HG02981 (cell line): Measurements from ENCODE around the gene BICC1.

ENCODE experiments used
- ATAC-seq: cut with Tn5 transposase; IDR thresholded peaks from one replicate; pipeline ENCODE4 v1.9.1; 2021; ENCODE audit warnings: mild to moderate bottlenecking, moderate library complexity; ENCODE audit not compliant: unreplicated experiment

BICC1 gene

DNA sequence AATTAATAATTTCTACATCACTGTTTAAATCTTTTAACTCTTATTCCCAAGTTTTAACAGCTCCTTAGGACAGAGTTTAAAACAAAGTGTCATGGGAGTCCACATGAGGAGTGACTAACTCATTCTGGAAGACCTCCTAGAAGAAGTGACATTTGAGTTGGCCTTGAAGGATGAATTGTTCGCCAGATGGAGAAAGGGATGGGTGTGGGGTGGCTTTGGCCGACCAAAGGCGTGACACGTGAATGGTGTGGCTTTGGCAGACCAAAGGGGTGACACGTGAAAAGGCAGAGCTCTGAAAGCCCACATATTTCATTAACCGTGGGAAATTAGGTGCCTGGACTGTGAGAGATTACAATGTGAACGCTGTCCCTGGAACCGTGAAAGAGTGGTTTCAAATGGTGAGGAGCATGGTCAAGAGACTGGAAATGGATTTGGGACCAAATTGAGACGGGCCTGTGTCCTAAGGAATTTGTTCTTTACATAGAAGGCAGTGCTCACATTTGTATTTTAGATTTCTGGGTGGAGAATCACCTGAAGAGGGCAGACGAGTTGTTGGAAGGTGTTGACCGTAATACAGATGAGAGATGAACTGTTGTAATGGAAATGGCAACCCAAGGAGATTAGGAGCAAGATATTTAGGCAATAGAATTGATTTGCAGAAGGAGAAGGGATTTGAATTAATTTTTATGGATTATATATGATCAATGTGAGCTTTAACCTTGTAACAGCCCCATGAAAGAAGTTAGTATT is 228.1 kb downstream of the BICC1 start:
- no peak for ATAC-seq

DNA sequence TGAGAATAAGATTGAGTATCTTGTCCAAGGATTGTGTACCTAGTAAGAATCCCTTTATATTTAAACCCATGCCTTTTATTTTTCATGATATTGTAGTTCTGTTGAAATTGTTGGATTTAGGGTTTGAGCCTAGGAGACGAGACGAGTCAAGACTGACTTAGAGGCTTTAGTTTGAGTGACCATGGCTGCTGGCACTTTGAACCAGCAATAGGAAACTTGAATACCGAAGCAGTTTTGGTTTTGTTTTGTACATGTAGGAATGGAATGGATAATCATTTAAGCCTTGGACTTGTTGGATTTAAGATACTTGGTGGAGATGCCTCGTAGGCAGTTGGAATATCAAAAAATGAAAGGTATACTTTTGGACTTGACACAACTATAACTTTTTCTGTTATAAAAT is 229.0 kb downstream of the BICC1 start:
- ATAC-seq, result no peak

DNA sequence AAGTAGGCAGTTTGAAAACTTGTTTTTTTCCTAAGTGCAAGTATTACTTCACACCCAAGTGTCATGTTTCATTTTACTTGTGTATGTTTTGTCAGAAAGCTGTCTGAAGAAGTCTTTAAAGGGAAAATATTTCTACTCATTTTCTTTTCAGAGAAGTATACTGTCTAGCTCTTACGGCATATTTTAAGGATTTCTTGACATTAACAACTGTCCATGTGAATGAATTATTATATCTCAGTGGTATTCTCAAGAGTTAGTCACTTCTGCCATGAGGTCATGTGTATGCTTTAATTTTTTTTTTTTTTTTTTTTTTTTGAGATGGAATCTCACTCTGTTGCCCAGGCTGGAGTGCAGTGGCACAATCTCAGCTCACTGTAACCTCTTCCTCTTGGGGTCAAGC is 229.5 kb downstream of the BICC1 start:
- ATAC-seq, result no peak

DNA sequence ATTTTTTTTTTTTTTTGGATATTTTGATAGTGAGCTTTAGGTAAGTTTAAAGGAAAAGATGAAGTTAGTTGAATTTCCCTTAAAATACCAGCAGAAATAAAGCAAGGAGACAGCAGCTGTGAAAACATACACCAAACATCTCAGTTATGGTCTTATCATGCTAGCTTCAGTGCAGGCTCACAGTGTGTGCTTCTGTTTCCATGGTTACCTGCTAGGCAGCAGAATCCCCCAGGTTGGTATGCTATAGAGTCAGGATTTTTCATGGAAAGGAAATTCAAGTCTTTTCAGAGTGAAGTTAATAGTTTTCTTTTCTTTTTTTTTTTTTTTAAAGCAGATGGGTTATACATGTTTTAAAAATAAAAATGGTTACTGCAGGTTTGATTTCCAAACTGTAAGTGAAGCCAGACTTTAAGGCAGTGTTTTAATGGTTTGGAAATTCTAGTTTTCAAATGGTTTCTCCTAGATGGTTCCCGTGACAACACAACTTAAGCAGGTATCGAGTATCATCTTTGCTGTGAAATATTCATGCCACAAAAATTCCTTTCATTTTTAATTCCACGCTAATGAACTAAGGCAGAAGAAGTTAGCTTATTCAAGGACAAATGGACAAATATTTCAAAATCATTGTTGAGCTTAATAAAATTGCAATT is 230.9 kb downstream of the BICC1 start:
- ATAC-seq, result no peak

DNA sequence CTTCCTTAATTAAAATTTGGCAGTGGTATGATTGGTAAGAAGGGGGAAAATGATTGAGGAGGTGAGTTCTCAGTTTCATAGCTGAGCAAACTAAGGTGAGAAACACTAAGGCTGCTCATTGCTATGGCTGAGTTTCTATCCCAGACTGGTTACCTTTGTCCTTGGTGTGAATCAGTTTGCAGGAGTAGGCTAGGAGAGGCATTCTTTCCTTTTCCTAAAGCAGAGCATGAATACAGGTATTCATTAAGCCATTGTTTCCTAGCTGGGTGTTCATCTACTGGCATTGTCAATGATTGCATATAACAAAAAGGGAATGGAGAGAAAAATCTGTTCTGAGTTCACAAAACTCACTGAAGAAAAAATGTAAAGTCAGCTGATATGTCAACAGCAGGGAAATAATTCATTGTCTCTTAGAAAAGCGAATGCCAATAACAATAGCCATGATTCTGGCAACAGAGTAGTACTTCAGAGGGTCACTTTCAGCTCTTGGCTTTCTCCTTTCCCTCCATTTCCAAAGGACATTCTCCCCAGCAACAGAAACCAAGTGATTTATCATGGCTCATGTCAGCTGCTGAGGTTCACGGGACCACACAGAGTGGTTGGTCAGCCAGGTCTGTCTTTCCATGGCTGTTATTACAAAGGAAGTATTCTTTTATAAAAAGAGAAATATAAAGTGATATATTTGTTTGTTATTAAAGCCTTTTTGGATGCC is 234.0 kb downstream of the BICC1 start:
- ATAC-seq, result no peak

DNA sequence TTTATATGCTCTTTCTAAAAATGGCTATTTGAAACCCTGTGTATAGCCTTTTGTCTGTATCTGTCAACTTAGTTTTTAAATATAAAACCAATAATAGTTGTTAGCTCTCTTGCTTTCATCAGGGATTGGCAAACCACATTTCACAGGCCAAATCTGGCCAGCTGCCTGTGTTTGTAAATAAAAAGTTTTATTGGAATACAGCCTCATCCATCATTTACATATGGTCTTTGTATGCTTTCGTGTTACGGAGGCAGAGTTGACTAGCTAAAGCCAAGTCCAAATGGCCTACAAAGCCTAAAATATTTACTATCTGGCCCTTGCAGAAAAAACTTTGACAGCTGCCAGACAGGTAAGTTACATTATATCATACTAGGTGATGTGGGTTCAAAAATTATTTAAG is 235.0 kb downstream of the BICC1 start:
- ATAC-seq, result no peak

DNA sequence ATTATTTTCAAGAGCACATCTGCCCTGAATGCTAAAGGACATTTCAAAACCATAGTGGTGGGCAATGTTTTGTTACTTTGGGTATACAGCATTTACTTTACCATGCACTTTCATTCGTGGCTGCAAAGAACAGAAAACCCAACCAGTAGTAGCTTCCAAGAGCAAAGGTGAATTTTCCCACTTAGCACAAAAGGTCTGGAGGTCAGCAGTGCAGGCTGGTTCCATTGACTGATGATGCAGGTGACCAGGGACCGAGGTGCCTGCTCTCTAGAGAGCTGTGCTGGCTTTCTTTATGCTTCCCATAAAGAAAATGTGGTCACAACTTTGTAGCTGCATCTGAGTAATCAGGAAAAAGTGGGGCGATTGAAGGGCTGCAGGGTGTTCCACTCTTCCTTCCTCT is 240.0 kb downstream of the BICC1 start:
- no peak for ATAC-seq

DNA sequence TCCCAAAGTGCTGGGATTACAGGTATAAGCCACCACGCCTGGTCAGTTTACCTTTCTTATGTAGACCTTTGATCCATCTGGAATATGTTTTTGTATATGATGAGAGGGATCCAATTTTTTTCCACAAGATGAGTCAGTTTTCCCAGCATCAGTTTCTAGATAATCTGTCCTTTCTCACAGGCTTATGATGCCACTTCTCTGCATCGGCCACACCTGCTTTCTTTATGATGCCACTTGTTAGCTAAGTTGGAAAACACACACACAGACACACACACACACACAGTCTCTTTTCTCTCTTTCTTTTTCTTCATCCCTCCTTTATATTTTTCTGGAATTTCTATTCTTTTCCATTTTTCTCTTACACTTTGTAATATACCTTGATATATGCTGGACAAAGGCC is 240.8 kb downstream of the BICC1 start:
- ATAC-seq, result no peak

DNA sequence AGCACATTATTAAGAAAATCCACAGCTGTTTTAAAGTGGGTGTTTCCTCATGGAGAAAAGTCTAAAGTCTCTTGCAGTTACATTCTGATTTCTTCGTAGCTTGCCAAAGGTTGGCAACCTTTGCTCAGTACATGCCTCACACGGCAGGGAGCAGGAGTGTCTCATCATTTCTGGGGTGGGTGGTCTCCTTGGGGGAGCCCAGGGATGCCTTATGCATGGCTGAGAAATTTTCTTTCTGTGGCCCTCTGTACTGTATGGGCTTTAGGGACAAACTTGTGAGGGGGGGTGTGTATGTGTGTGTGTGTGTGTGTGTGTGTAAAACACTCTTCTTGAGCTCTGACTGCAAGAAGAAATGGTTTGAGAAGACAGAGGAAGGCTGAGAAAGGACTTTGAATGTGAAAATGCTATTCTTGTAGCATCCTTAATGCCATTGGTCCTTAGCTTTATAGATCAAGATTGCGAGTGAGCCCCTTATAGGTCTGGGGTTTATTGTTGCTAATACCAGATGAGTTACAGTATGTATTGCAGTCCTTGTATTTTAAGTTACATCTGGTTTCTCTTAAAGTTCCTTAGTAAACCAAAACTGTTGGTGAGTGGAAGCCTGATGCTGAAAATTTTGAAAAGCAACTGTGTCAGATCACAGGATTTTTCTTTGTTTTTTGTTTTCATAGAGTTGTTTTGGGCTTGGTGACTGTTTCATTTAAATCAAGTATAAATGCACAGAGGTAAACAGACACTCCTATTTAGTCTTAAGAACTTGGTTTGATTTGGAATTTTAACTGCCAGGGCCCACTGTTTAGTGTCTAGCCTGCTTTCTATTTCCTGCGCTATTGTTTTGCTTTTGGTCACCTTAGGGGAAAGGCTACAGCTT is 242.0 kb downstream of the BICC1 start:
- ATAC-seq, result no peak

DNA sequence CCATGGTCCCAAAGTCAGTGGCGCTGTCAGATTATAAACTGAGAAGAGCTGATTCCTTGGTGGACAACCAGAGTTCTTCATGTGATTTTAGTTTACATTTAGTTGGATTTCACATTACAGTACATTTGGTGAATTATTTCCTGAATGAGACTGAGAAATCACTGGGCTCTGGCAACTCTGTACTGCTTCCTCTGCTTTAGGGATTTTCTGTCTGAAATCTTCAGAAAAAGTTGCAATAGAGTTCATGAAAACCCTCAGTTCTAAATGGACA is 242.6 kb downstream of the BICC1 start:
- no peak for ATAC-seq

DNA sequence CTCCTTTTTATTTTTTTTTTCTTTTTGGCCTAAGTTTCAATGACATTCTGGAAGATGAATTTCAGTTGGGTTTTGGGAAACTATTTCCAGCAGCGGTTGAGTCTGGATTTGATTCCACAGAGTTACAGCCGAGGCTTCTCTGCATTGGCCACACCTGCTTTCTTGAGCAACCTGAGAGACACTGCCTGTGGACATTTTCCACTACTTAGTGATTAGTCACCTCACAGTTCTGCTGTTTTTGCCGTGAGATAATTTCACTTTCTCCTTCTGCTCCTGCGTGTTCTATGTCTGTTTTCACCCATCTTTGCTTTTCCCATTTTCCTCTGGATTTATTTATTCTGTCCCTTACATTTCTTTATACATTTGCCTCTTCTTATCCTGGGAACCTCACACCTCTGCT is 243.0 kb downstream of the BICC1 start:
- ATAC-seq, result no peak

DNA sequence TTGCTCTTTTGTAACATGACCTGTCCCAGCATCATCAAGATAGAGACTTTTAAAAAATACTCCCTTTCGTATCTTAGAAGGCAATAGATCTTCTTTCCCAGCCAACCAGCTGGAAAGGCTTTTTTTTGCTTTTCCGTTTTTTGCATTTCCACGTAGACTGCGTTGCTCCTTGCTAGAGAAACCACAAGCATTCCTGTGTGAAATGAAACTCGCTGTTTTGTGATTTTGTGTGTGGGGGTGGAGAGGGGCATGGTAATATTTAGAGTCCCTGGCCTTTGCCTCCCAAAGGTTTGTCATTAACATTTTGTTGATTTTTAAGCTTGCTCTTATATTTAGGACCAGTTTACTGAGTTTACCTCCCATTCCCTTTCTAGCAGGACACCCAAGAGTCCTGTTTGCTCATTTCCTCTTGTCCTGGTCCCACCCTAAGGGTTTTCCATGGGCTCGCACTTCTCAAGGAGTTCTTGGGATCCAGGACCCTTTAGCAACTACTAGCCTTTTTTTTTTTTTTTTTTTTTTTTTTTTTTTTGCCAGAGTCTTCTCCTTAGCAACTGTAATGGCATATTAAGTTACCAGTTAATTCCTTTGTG is 243.6 kb downstream of the BICC1 start:
- ATAC-seq, result no peak

DNA sequence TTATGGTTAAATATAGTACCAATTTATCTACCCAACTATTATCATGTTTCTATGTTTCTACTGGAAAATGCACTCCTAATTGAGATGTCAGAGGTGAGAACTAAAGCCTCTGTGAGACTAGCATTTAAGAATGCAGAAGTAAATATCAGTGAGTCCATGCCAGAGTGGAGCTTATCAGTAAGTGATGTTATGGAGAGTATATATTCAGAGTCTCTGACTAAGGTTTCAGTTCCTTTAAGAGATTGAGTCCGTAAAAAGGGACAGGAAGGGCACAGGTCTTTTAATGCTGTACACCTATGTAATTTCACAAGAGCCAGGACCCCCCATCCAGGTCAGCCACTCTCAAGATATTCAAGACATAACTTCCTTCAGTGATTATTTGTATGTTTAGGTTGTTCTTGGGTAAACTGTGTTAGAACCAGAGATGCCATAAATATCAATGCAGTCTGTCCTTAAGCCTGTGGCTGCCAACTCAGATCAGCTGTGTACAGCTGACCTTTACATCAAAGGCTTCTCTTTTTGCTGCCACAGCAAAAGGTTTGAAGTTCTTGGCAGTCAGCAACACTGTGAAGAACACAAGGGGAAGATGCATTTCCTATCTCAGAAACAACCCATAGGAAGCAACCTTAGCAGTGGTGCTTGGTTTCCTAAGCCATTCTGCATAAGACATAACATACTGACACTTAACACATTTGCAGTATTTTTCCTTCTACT is 244.8 kb downstream of the BICC1 start:
- no peak for ATAC-seq

DNA sequence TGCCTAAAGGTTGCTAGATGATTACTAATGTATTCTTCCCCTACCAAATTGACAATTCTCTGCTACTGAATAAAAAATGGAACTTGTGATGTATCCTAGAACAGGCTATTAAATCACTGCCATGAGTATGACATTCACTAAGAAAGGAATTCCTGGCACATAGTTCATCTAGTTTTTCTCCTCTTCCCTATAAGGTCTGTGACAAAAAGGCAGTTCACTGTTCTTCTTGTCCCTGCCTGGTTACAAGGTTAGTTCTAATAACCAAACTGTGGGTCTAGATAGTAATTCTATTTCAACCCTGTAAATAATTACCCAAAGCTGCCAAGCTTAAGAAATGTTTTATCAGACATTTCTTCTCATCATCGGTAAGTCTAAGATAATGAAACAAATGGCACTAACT is 245.6 kb downstream of the BICC1 start:
- no peak for ATAC-seq

DNA sequence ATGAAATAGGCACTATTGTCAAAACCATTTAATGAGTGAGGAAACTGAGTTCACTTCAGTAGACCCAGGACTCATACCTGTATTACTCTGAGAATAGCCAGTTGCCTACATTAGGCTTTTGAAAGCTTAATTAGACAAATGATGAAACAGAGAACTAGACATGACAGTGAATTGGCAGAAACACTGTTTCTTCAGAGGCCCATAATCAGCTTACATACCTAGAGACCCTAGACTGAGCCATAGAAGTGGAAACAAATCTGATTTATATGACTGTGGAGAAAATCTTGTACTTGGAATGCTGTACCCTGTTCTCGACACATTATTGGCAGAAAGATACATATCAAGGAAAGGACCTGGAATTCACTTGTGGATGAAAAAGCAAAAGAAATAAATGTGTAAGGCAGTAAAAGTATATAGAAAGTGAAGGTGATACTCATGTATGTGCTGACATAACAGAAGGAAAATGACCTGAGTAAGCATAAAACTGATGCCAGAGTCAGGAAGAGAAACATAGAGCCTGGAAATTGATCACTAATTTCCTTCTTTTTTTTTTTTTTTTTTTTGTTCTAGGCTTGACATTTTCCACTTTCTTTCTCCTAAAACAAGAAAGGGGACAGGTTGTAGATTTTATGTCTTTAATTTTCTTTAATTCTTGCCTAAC is 251.5 kb downstream of the BICC1 start:
- no peak for ATAC-seq

DNA sequence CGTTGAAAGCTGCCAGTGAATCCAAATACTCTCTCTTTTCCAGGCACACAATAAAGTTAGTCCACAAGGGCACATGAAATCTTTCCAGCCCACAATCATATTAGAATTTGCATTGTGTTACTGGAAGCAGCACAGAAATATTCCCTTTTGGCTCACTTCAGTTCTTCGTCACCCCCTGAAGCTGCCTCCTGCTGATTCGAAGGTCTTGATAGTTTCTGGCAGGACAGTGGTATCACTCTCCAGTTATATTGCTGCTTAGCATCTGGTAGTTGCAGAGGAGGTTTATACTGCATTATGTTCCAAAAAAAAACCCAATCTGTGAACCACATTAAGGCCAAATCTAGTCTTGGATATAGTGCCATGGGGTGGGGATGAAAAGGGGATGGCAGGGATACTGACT is 253.2 kb downstream of the BICC1 start:
- no peak for ATAC-seq

DNA sequence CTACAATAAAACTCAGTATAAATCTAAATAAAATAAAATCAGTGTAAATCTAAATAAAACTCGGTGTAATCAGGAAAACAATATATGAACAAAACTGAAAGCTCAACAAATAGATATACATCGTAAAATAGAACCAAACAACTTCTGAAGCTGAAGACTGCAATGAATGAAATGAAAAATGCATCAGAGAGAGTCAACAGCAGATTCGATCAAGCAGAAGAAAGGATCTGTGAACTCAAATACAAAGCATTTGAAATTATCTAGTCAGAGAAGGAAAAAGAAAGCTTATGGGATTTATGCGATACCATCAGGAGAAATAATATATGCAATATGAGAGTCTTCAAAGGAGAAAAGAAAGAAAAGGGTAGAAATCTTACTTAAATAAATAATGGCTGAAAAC is 255.0 kb downstream of the BICC1 start:
- ATAC-seq, result no peak

DNA sequence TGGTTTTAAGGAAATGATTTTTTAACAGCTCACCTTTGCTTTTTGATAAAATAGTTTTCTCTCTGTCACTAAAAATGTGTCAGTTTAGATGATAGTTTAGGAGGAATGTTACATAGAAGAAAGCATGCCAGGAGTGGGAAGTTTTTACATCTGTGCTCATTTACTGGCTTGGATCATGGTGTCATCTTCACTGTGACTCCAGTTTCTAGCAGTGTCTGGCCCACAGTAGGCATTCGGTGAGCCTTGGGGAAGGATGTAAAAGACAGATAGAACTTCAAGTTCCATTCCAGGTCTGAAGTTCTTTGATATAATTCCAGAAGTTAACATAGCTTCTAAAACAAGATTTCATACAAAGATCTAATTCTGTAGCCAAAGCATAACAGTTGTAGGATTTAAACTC is 259.2 kb downstream of the BICC1 start:
- ATAC-seq, result no peak

DNA sequence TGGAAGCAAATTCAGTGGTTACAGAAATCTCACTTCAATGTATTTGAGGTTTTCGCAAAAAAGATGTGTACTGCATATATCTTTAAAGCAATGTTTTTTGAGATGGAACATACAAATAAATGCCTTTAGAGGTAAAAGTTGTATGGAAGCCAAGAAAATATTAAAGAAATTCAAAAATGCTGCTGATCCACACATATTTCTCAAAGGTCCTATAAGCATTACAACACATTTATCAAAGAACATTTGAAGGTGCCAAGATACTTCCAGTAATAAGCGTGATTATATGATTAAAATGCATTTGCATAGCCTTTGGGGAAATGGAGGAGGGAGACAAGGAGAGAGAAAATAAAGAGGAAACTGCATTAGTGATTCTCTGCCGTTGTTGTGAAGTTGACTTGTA is 260.1 kb downstream of the BICC1 start:
- no peak for ATAC-seq

DNA sequence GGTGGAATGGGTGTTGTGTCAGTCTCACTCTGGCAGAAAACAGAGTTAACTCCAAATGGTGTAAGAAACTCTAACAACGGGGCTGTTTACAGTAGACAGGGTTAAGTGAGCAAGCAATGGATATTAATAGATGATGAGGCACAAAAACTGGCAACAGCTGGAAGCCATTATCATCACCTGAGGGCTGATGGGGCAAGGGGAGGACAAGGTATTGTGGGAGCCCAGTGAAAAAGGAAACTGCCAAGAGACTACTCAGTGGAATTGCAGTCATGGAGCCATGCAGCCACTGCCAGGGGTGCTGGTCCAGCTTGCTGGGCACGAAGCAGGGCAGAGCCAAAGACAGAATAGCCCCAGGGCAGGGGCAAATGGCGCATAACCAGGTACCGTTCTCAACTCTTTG is 260.7 kb downstream of the BICC1 start:
- ATAC-seq, result no peak
